Stimulated activated CD4-positive, alpha-beta T cell treated with anti-CD3 and anti-CD28 coated beads, Interleukin-1b, Interleukin-23, amount 100 ng/mL, for 4 hours (primary cell): ENCODE data around the gene IL36RN.

Experiments used
- DNase-seq, 2 donors: peaks; one replicate each; pipeline ENCODE4 v3.0.0-alpha.2; 2020; ENCODE audit warnings: low read depth in 2 of 2

The IL36RN gene

DNA sequence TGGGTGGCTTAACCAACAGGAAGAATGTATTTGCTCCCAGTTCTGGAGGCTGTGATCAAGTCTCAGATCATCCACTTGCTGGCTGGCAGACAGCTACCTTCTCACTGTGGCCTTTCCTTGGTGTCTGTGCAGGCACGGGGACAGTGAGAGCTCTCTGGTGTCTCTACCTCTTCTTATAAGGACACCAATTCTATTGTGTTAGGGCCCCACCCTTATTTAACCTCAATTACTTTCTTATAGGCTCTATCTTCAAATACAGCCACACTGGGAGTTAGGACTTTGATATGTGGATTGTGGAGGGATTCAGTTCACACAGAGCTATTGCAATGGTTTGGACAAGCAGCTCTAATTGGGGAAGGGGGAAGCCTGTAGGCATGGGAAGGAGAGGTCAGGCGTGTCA lies 43.1 kb downstream of the IL36RN start:
- DNase-seq: no peak

DNA sequence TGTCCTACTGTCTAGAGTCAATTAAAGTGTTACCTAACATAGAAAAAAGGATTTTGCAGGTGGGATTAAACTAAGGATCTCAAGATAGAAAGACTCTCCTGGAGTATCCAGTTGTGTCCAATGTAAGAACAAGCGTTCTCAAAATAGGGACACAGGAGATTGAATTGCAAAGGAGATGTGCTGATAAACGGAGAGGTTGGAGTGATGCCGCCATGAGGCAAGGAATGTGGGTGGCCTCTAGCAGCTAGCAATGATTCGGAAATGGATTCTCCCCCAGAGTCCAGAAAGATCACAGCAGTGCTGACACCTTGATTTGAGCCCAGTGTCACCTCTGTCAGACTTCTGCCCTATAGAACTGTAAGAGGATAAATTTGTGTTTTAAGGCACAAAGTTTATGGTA lies 44.3 kb downstream of the IL36RN start:
- DNase-seq: no peak

DNA sequence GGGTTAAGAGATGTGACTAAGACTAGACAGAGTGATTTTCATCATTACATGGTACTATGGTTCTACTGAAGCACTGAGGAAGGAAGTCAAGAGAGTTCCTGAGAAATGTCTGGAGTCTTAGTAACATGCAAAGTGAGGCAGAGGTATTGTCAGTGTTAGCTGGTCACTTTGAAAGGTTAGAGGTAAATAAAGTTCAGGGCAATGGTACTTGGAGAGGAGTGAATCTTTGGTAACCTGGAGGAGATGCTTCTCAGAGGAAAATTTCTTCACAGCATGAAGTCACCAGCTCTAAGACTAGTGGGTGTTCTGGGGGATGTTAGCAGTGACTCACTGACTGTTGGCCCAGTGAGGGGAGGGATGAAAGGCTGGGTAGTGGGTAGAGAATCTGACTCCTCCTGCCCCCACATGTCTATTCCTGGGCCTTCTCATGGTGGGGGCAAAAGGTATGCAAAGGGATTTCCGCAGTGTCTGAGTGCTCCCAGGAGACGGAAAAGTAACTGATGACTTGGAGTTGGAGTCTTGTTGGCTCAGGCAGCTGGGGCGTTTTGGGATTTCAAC lies 45.1 kb downstream of the IL36RN start:
- peak in 1 of 2 donors; percentile 12 for DNase-seq

DNA sequence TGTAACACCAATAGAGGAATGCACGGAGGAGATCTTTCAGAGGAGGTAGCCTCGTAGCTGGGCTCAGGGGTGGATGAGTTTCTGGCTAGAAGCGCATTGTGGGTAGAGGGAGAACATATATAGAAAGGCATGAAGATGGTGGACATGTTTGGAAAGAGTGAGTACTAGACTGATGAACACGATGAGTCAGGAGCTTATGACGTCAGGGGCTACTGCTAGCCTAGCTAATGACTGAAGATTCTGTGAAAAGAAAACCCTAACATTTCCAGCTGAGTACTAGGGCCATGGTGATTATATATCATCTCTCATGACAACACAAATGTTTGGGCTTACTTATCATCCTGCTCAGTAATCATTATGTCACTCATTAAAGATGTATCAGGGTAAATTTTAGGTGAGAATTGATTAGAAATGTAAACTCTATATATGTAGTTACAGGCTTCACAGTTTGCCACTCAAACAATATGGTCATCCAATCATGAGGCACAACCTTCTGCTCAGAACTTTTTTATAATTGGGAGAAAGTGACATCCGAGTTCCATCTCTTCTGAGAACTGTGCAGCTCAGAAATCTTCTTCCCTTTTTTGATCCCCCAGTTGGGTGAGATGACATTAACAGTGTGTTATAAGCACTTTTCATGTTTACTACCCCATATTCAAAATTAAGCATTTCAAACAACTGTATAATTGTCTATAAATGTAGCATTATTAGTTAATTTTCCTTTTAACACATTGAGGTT lies 46.2 kb downstream of the IL36RN start:
- DNase-seq: peak in 1 of 2 donors; percentile 32

DNA sequence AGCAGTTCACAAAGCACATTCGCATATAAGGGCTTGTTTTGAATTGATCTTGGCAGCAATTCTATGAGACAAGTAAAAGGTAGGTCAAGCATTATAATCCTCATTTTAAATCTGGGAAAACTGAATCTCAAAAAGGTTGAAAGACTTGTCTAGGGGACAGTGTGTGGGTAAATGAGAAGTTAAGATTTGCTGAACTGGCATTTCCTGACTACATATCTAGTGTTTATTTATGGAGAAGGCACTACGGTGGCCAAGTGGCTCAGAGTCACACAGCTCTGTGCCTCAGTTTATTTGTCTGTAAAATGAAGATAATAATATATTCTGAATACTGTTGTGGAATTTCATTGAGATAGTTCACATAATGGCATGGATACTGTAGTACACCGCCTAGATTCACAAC lies 52.1 kb downstream of the IL36RN start:
- no peak for DNase-seq

DNA sequence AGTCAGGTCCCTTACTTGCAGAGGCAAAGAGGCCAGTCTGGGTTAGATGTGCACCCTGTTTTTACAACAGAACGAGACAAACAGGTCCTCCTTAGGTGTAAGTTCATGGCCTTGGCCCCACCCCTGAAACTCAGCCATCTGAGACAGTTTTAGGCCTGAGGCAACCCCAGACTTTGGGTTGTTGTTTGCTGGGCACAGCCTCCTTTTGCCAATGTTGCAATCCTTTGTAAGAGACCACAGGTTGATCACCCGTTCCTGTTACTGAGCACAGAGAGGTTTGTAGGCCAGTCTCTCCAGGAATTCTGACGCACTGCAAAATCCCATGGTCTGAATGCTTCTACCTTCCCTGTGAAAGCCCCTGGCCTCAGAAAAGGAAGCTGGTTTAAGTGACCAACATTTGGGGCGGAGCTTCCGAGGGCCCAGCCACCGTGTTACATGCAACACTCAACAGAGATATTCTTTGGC lies 52.9 kb downstream of the IL36RN start:
- DNase-seq: no peak

DNA sequence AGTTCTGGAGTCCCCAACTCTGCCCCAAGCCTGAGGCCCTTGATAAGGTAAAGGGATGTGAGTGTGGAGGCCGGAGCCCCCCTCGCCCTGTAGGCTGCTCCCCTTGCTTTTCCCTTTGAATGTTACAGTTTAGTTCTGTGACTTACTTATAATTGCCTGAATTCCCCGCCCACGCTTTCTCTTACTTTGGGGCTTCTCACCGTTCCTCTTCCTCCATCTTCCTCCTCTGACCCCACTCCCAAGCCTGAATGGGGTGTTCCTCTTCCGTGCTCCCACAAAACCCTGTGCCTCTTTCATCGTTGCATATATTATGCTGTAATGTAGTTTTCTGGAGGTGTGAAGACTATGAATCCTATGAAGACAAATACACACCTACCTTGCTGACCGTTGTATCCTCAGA lies 53.4 kb downstream of the IL36RN start:
- no peak for DNase-seq

DNA sequence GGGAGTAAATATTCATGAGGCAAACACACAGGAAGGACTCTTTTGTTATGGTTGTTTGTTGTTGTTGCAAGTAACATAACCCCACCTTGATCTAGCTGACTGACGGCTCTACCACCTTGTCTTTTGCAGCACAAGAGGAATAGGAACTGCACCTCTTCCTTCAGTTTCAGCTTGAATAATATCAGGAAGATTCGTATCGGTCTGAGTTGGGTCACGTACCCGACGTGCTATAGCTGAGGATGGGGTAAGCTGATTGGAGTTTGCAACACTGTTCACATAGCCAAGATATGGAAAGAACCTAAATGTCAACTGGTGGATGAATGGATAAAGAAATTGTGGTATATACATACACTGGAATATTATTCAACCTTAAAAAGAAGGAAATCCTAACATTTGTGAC lies 53.9 kb downstream of the IL36RN start:
- DNase-seq: no peak

DNA sequence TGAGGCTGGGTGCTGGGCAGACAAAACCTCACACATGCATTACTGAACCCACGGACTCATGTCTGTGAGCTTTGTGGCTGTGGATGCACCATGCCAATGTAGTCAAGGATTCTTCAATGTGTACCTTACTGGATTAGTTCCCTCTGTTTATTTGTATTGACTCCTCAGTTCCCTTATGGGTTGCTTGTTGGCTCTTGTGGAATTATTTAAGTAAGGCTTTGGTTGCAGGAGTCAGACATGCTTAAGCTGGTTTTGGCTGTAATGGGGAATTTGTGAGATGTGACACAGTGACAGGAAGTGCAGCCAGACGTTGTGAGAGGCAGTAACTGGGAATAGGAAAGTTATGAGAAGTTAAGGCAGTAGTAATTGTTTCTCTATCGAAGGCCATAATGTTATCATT lies 54.8 kb downstream of the IL36RN start:
- DNase-seq: no peak
